ENCODE results near the gene GYG2. TPM values are rescaled to one million over a fixed set of nuclear protein-coding genes. Genes with fewer than 3 reads are reported as not detected.

GYG2 gene
- total and polyA plus RNA-seq, 2 donors (not counting 3 experiments of a cell fraction or from before 2014, with no cell fraction given): 0.12 to 0.22 TPM

DNA sequence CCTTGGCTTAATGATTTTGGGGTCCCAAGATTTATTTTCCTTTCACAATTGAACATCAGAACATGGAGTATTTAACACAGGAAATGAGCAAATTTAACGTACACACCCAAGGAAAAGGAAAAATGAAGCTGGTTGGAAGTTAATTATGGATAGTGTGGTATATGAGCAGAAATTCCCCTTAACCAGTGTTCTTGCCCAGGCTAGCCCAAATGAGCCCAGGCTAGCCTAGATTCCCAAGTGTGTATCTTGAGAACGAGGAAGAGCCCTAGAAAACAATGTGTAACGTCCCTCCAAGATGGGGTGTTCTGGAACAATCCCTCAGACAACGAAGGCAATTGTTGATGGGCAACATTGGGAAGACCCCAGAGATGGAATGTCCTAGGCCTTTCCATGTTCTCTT lies 43.2 kb upstream of the GYG2 start:
- Histone ChIP-seq H3K9ac (replicated peaks; ENCODE audit: extremely low read depth, insufficient read depth, low read length) (no peak overlapping the region), H3K79me2 (ENCODE audit: control insufficient read depth, insufficient read depth, low read length) (no peaks in the 10 kb centered on the region), H3K9me1 (replicated peaks; ENCODE audit: control insufficient read depth, extremely low read depth, insufficient read depth, low read length) (no peaks in the 10 kb centered on the region), H3K27ac (ENCODE audit: insufficient read depth, low read depth, low read length) (no peak overlapping the region), H3K27me3 (ENCODE audit: control insufficient read depth in 2 of 2, insufficient read depth in 2 of 2, low read length in 2 of 2) (no peaks in the 10 kb centered on the region), H3K4me2 (ENCODE audit: insufficient read depth, low read length) (no peak overlapping the region), H3K9me3 (replicated peaks; ENCODE audit: control insufficient read depth, insufficient read depth, low read length) (no peaks in the 10 kb centered on the region), H3K4me3 (replicated peaks in 1 of 3; ENCODE audit: insufficient read depth in 1 of 3, low read depth in 1 of 3, low read length in 3 of 3) (no peak overlapping the region), H4K20me1 (replicated peaks; ENCODE audit: control insufficient read depth, extremely low read depth, insufficient read depth, low read length) (no peaks in the 10 kb centered on the region), H2AFZ (ENCODE audit: low read depth, low read length) (no peak overlapping the region), H3K4me1 (ENCODE audit: control insufficient read depth, extremely low read depth, insufficient read depth, low read length) (no peaks in the 10 kb centered on the region), H3K36me3 (ENCODE audit: control insufficient read depth in 2 of 2, extremely low read depth in 1 of 2, insufficient read depth in 2 of 2, low read length in 2 of 2) (no peaks in the 10 kb centered on the region)
- POLR2A ChIA-PET: no interaction called here
- BruUV-seq (replicated peaks): no TSS peak
- intact Hi-C loops (cut with micrococcal nuclease): no loop called here
- dilution Hi-C loops (cut with MboI; ENCODE audit: extremely low pct_ligation_motif_present, low sequenced_read_pairs): no loop called here
- no peak for FAIRE-seq
- CTCF ChIA-PET: no interaction called here
- TF ChIP-seq, protein P1, sequence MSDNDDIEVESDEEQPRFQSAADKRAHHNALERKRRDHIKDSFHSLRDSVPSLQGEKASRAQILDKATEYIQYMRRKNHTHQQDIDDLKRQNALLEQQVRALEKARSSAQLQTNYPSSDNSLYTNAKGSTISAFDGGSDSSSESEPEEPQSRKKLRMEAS (IDR thresholded peaks at IDR 0.05; ENCODE audit: insufficient read depth, insufficient read length): no peak
- TF ChIP-seq CTCF (IDR thresholded peaks at IDR 0.05; ENCODE audit: extremely low read depth in 1 of 2, insufficient read depth in 1 of 2, low read depth in 1 of 2, low read length in 2 of 2) (no peak), POLR2A (IDR thresholded peaks at IDR 0.05; ENCODE audit: low read depth, low read length) (no peak), JUN (IDR thresholded peaks at IDR 0.05; ENCODE audit: borderline replicate concordance, insufficient read depth, insufficient read length, low read depth) (no peak), POLR2AphosphoS5 (IDR thresholded peaks at IDR 0.05; ENCODE audit: insufficient read depth, low read depth, low read length) (no peak), EZH2 (IDR thresholded peaks at IDR 0.05; ENCODE audit: borderline replicate concordance, low read depth, low read length, severe bottlenecking) (no peak), GATA2 (IDR thresholded peaks at IDR 0.05; ENCODE audit: insufficient read depth, insufficient read length, low read depth, low read length) (no peak), FOS (IDR thresholded peaks at IDR 0.05; ENCODE audit: borderline replicate concordance, insufficient read depth, low read length) (no peak), MYC (IDR thresholded peaks at IDR 0.05; ENCODE audit: low read depth, low read length) (no peak)
- DNase-seq (ENCODE audit: low read depth, low spot score): no peak
